ENCODE measurements around the gene EVL.

EVL gene

DNA sequence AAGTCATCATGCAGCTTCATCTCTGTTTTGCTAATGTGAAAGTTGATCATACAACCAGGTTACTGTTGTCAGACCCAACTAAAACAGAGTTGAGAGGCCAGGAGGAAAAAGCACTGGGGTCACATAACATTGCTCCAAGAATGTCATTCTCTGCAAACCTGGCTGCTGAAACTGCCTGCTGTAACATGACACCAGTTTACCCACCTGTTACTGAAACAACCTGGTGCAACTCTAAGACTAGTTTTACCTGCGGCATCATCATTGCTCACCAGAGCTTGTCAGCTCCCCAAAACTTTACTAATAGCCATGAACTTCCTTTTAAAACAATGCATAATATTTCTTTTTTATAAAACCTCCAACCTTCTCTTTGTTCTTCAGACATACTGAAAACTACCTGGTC is 124.9 kb downstream of the EVL start:
- CTCF ChIA-PET, result no interaction called here
- POLR2A ChIA-PET, result no interaction called here
- no peak for TF ChIP-seq FOXM1 (IDR thresholded peaks at IDR 0.05; ENCODE audit: borderline replicate concordance)
- no peak for DNase-seq (ENCODE audit: extremely low spot score)

DNA sequence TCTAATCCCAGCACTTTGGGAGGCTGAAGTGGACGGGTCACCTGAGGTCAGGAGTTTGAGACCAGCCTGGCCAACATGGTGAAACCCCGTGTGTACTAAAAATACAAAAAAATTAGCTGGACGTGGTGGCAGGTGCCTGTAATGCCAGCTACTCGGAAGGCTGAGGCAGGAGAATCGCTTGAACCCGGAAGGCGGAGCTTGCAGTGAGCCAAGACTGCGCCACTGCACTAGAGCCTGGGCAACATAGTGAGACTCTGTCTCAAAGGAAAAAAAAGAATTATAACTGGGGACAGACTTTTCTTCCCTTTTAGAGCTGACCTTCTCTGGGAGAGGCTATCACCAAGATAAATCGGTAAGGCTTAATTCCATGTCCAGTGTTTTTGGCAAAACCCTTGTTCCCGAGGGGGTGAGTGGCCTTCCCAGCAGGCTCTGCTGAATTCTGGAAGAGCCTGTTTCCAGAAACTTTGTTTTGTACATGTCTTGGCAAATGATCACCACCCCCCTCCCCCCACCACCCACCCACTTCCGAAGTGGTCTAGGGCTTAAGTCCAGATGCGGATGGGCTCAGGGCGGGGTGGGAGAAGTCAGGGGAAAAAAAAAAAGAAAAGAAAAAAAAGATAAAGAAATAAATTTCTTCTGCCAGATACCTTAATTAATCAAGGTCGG is 126.5 kb downstream of the EVL start:
- ChIA-PET POLR2A (interaction anchor here (1.5 to 2.3 kb wide), 2 partner anchors 23 to 26 kb away, joined by 5 to 19 read pairs; no protein-coding TSS in a partner anchor), CTCF (interaction anchor here (1.5 kb wide), 1 partner anchor 18 kb away, joined by 4 read pairs; no protein-coding TSS in a partner anchor)
- no peak for DNase-seq (ENCODE audit: extremely low spot score)
- TF ChIP-seq SP1 (IDR thresholded peaks at IDR 0.05), result no peak

DNA sequence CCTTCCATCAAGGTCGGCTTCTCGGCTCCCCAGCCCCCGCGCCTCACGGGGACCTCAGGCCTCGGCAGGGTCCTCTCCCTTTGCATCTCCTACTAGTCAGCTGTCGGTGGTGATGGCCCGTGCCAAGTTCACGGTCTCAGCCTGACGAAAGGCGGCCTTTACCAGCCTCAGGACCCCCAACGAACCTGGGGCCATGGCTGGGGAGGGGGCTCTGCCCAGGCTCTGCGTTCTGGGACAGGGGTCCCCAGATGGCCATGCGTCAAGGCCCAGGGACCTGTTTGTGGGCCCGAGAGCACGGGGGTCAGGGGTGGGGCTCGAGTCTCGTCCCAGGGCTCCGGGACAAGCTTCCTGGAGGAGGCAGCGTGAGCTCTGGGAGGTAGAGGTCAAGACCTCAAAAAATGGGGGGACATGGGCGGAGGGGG is 127.0 kb downstream of the EVL start:
- DNase-seq (ENCODE audit: extremely low spot score), result no peak
- TF ChIP-seq FOXA1 (IDR thresholded peaks at IDR 0.05) (no peak), ZNF384 (IDR thresholded peaks at IDR 0.05) (no peak), BHLHE40 (IDR thresholded peaks at IDR 0.05; ENCODE audit: borderline replicate concordance) (no peak), TARDBP (IDR thresholded peaks at IDR 0.05) (no peak), HDGF (IDR thresholded peaks at IDR 0.05; ENCODE audit: borderline replicate concordance) (no peak), SP1 (IDR thresholded peaks at IDR 0.05) (no peak), FOXM1 (IDR thresholded peaks at IDR 0.05; ENCODE audit: borderline replicate concordance) (no peak), NFRKB (IDR thresholded peaks at IDR 0.05) (no peak), ARNT (IDR thresholded peaks at IDR 0.05) (no peak)
- TF ChIP-seq, protein P1, sequence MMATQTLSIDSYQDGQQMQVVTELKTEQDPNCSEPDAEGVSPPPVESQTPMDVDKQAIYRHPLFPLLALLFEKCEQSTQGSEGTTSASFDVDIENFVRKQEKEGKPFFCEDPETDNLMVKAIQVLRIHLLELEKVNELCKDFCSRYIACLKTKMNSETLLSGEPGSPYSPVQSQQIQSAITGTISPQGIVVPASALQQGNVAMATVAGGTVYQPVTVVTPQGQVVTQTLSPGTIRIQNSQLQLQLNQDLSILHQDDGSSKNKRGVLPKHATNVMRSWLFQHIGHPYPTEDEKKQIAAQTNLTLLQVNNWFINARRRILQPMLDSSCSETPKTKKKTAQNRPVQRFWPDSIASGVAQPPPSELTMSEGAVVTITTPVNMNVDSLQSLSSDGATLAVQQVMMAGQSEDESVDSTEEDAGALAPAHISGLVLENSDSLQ (IDR thresholded peaks at IDR 0.05), result no peak
- ChIA-PET CTCF (interaction anchor here (1.0 to 1.6 kb wide), 8 partner anchors 8 to 67 kb away, joined by 3 to 10 read pairs (median 4); no protein-coding TSS in a partner anchor), POLR2A (interaction anchor here (1.0 to 2.4 kb wide), 10 partner anchors 17 to 221 kb away, joined by 3 to 19 read pairs (median 4); no protein-coding TSS in a partner anchor)

DNA sequence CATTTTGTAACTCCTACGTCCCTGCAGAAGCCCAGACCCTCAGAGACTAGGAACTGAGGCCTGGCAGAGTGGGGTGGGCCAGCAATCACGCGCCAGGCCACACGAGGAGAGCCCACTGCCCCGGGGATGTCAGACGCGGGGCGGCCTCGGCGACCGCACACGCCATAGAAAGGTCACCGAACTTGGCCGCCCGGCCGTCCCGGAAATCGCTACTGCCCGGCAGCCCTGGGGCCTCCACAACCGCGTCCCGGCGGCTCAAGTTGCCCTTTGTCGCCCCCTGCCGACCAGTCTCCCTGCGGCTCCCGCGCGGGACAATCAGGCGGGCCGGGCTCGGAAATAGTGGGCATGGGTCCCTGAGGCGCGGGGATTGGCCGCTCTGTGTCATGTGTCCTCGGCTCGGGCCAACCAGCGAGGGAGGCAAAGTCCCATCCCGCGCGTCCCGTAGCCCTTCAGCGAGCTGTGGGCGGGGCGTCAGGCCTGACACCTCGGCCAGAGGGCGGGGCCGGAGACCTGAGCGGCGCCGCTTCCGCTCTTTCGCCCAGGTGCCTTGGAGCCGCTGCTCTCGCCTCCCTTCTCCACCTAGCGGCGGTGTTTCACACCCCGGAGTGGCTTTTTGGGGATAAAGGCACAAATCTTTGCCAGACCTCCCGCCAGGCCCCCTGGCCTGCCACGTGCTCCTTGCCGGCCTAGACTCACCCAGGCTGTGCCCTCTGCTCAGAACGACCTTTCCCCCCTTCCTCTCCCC is 127.6 kb downstream of the EVL start:
- peak; percentile 99 for DNase-seq (ENCODE audit: extremely low spot score)
- CTCF ChIA-PET, result interaction anchor here (0.6 to 1.6 kb wide), 16 partner anchors 9 to 1568 kb away, joined by 3 to 10 read pairs (median 3); no protein-coding TSS in a partner anchor
- POLR2A ChIA-PET, result interaction anchor here (0.6 to 2.4 kb wide), 15 partner anchors 11 to 222 kb away, joined by 3 to 19 read pairs (median 4); no protein-coding TSS in a partner anchor
- TF ChIP-seq, protein P1 (IDR thresholded peaks at IDR 0.05), result peak; percentile 54; the same call in 1 of the 2 replicates
- peak; percentile 62; the same call in 1 of the 2 replicates for TF ChIP-seq HDGF (IDR thresholded peaks at IDR 0.05; ENCODE audit: borderline replicate concordance)
- TF ChIP-seq L3MBTL2 (conservative IDR thresholded peaks at IDR 0.05), result peak; percentile 81
- no peak for TF ChIP-seq FOXA1 (IDR thresholded peaks at IDR 0.05)
